GM19328 (cell line): ENCODE data around the gene TPRA1.
"Not testable (repeated sequence)": the region's sequence is repeated elsewhere in the genome, so short reads cannot be mapped to it uniquely, and the experiment has no call there.

Experiments used
- ATAC-seq: cut with Tn5 transposase; IDR thresholded peaks from one replicate; pipeline ENCODE4 v1.9.1; 2021; ENCODE audit warnings: mild to moderate bottlenecking, moderate library complexity; ENCODE audit not compliant: unreplicated experiment

TPRA1 gene

GRCh38 chr3:127539366-127540060, 51.0 kb downstream of the TPRA1 start:
- ATAC-seq = no peak

GRCh38 chr3:127538569-127538968, 52.0 kb downstream of the TPRA1 start:
- ATAC-seq = no peak

GRCh38 chr3:127536830-127537812, 53.4 kb downstream of the TPRA1 start:
- ATAC-seq = no peak

DNA sequence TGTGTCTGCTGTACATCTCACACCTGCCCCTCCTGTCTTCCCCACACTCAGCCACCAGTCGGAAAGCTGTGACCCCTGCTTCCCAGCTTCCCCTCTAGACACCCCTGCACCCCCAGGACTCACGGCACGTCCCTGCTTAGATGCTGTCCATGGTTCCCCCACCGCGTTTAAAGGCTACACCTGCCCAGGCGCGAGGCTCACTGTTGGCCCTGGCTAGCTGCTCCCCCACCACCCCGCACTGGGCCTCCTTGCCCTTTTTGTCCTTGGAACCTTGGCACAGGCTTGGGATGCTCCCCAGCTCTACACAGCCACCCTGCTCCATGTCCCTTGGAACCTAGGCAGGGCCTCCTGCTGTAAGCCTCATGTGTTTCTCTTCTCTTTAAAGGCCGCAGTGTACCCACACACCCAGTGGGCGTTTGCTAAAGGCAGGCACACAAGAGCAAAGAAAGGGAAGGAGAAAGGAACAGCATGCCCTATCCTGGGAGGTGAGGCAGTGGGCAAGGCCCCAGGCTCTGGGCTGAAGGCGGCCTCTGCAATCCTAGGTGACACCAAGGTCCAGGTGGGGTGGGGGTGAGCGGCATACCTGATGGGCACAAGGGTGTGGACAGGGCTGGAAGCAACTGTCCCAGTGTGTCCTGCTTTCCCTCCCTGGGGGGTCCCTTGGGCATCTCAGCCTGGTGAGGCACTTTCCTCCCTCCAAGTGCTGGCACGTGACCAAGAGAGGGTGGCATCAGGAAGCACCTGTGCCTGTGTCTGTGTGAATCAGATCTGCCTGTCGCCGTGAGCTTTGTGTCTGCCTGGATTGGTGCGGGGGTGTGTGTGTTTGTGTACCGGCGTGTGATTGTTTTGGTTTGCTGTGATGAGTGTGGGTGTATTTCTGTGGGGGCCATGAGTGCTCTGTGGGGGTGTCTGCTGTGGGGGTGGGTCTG, 54.4 kb downstream of the TPRA1 start:
- no peak for ATAC-seq

DNA sequence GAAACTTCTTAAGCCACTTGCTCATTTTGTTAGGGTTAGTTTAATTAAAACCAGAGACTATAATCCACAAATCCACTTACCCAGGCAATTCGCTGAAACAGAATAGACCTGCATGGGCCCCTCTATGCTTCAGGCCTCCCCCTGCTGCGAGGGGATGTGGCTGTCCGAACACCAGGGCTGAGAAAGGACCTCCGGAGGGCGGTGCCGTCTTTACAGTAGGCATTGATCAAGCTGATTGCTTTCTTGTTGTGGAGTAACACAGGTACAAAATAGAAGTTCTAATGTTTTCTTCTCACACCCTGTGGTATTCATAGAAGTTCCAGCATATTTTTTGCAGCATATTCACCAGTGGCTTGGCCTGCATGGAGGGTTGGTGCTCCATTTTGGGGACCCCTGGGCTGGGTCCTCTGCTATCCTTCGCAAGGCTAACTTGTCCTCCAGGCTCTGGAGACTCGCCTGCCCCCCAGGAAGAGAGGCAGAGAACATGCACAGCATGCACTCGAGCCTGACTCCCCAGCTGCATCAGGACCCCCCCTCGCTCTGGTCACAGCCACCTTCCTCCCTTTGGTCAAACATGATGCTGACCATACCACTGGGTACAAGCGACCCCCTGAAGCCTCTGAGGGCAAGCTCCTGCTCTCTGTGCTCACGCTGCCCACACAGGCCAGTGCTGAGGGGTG, 55.3 kb downstream of the TPRA1 start:
- no peak for ATAC-seq

GRCh38 chr3:127534564-127534963, 56.0 kb downstream of the TPRA1 start:
- no peak for ATAC-seq

DNA sequence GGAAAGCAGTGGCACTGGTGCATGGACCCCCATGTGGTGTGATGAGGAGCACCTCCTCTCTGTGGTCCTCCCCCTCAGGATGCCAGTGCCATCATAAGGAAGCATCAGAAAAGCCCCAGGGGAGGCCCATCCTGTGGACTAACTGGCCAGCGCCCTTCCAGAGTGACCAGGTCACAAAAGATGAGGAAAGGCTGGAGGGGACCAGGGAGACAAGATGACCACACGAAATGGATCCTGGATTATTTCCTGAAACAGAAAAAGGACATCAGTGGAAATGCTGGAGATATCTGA, 56.4 kb downstream of the TPRA1 start:
- ATAC-seq = no peak

DNA sequence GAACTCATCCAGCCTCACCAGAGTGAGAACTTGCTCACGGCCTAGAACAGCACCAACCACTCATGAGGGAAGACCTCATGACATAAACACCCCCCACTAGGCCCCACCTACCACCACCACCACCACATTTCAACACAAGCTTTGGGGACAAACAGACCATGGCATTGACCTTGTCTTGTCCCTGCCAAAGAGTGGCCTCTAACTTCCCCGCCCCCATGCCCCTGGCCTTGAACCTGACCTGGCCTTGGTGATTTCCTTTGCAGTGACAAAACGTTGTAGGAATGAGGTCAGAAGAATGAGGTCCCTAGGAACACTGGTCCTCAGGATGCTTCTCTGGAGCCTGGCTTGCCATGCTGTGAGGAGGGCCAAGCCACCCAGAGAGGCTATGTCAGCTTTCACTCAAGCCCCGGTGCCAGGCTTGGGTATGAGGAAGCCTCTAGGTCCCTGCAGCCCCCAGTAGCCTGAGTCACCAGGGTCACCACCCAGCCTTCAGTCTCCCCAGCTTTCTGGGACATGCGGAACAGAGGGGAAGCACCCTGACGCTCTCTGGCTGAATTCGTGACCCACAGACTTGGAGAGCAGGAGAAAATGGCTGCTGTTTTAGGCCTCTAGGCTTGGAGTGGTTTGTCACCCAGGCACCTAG, 57.9 kb downstream of the TPRA1 start:
- no peak for ATAC-seq

- ATAC-seq = no peak
Measured at GRCh38 chr3:127531821-127532220, 58.7 kb downstream of the TPRA1 start.

DNA sequence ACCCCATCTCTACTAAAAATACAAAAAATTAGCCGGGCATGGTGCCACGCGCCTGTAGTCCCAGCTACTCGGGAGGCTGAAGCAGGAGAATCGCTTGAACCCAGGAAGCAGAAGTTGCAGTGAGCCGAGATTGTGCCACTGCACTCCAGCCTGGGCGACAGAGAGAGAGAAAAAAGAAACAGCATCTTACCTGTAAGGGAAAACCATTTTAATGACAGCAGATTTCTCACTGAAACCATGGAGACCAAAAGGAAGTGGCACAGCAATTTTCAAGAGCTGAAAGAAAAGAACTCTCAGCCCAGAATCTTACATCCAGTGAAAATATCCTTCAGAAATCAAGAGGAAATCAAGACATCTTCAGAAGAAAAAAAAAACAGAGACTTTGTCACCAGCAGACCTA, 59.7 kb downstream of the TPRA1 start:
- not testable (repeated sequence) for ATAC-seq

GRCh38 chr3:127529346-127530188, 61.0 kb downstream of the TPRA1 start:
- no peak for ATAC-seq

GRCh38 chr3:127525373-127525772, 65.2 kb downstream of the TPRA1 start:
- ATAC-seq = no peak

DNA sequence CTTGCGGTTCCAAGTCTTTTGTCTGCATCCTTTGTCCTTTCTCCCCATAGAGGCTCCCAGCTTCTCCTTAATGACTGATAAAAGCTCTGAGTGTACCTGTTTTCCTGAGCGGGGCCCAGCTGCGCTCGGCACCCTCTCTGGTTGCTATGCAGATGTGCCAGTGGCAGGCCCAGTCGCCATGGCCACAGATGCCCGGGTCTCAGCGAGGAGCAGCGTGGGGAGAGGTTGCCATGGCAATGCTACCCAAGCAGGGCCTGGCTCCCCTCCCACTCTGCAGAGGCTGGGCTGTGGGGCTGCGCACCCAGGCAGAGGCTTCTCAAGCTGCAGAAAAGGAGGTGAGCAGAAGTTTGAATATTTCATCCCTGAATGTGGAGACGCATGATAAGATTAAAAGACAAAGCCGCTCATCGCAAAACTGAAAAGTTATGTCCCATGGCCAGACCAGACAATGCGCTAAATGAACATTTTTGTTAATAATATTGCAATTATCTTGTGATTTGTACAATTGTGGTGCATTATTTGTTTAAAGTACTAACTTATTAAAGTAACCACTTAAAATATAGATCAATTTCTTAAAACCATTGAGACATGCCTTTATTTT, 66.1 kb downstream of the TPRA1 start:
- ATAC-seq = no peak
